Endothelial cell of umbilical vein (primary cell): ENCODE data around the gene SORCS2.

Experiments used
- CTCF ChIP-seq, 2 donors: IDR thresholded peaks; 1 replicate in 1 of 2; 2 replicates in 1 of 2; pipeline ENCODE4 v1.5.1; 2011; ENCODE audit warnings: low read length in 2 of 2, mild to moderate bottlenecking in 2 of 2, moderate library complexity in 2 of 2, control low read depth in 1 of 2, inconsistent platforms in 1 of 2, low read depth in 1 of 2; ENCODE audit not compliant: insufficient read depth in 1 of 2; ENCODE audit errors: extremely low read depth in 1 of 2
- EZH2 ChIP-seq: IDR thresholded peaks from 2 replicates; pipeline ENCODE4 v1.6.1; 2012; ENCODE audit warnings: borderline replicate concordance, low read depth, mild to moderate bottlenecking, moderate library complexity, low read length, inconsistent platforms; ENCODE audit not compliant: severe bottlenecking
- GATA2 ChIP-seq: IDR thresholded peaks from 2 replicates; pipeline ENCODE4 v1.7.0; 2011; ENCODE audit warnings: low read depth, mild to moderate bottlenecking, moderate library complexity, mixed read lengths, low read length; ENCODE audit not compliant: insufficient read length, insufficient read depth
- MAX ChIP-seq: IDR thresholded peaks from 2 replicates; pipeline ENCODE4 v1.6.1; 2011; ENCODE audit not compliant: insufficient read depth, insufficient read length
- MYC ChIP-seq: IDR thresholded peaks from one replicate; pipeline ENCODE4 v1.6.1; 2011; ENCODE audit warnings: mild to moderate bottlenecking, low read depth, low read length
- POLR2A ChIP-seq: IDR thresholded peaks from 2 replicates; pipeline ENCODE4 v1.6.1; 2012; ENCODE audit warnings: low read depth, mild to moderate bottlenecking, control low read depth, low read length
- POLR2AphosphoS5 ChIP-seq: IDR thresholded peaks from 2 replicates; pipeline ENCODE4 v1.6.1; 2012; ENCODE audit warnings: low read depth, mild to moderate bottlenecking, control low read depth, low read length, moderate library complexity; ENCODE audit not compliant: insufficient read depth

GRCh38 chr4:7659429-7660175 is 467.3 kb downstream of the SORCS2 start:
- TF ChIP-seq POLR2A (no peak), CTCF (IDR thresholded peaks at IDR 0.05; ENCODE audit: extremely low read depth in 1 of 2, insufficient read depth in 1 of 2, low read depth in 1 of 2, low read length in 2 of 2) (no peak), MYC (no peak), EZH2 (no peak), MAX (no peak), POLR2AphosphoS5 (no peak), GATA2 (no peak)
